Glutamatergic neuron (in vitro differentiated cells): ENCODE data around the gene TMEM141. TPM values are rescaled to one million over a fixed set of nuclear protein-coding genes. Genes with fewer than 3 reads are reported as not detected.
A peak's percentile ranks its signal among the peaks of the same experiment; 100 is the strongest.

Experiments
- DNase-seq: peaks from one replicate; pipeline ENCODE4 v3.0.0; 2022
- H3K27ac Mint-ChIP-seq: one replicate; pipeline ENCODE4 v1.8.0; 2020; ENCODE audit warnings: mild to moderate bottlenecking, mixed read lengths, inconsistent platforms; ENCODE audit not compliant: unreplicated experiment
- H3K27me3 Mint-ChIP-seq: one replicate; pipeline ENCODE4 v1.8.0; 2020; ENCODE audit warnings: mild to moderate bottlenecking, moderate library complexity, mixed read lengths, inconsistent platforms; ENCODE audit not compliant: unreplicated experiment
- H3K36me3 Mint-ChIP-seq: one replicate; pipeline ENCODE4 v1.8.0; 2020; ENCODE audit warnings: mild to moderate bottlenecking, mixed read lengths, inconsistent platforms; ENCODE audit not compliant: unreplicated experiment
- H3K4me1 Mint-ChIP-seq: one replicate; pipeline ENCODE4 v1.8.0; 2020; ENCODE audit warnings: mild to moderate bottlenecking, low read depth, mixed read lengths, inconsistent platforms; ENCODE audit not compliant: unreplicated experiment
- H3K4me3 Mint-ChIP-seq: one replicate; pipeline ENCODE4 v1.8.0; 2020; ENCODE audit warnings: mild to moderate bottlenecking, mixed read lengths, inconsistent platforms; ENCODE audit not compliant: unreplicated experiment
- H3K9me3 Mint-ChIP-seq: one replicate; pipeline ENCODE4 v1.8.0; 2020; ENCODE audit warnings: mild to moderate bottlenecking, moderate library complexity, mixed read lengths, inconsistent platforms; ENCODE audit not compliant: unreplicated experiment
- total RNA-seq: library from RNA; stranded (reverse); fragmentation: NEBNext Ultra II Directional; extraction: Animal tissue kit (Norgen Biotek cat#: 25700); gene quantifications from one replicate; pipeline ENCODE4 v1.2.1, GENCODE V29; 2021; ENCODE audit not compliant: unreplicated experiment
- TF ChIP-seq, protein P1 (sequence below): fragments of 200-600 bp; sonication (generic); IDR thresholded peaks from one replicate; pipeline ENCODE4 v1.5.0; 2021; ENCODE audit not compliant: partially characterized antibody, unreplicated experiment

The TMEM141 gene
- total RNA-seq, 1 donor from 2014 or later = 46.1 TPM

DNA sequence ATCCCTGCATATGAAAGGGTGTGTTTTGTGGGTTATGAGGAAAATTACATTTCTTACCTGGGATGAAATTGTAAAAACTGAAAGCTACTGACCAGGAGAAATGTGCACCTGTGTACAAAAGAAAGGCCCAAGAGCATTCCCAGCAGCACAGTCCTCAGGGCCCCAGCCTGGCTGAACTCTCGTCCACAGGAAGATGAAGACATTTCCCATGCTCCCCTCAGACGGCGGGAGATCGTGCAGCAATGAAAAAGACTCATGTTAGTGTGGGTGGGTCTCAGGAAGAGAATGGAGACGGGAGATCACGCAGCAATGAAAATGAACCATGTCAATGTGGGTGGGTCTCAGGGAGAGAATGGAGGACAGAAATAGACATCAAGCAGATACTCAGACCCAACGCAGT, 14.2 kb upstream of the TMEM141 start:
- no peak overlapping the region for H3K4me3 Mint-ChIP-seq
- H3K27me3 Mint-ChIP-seq = peaks cover 28% of the 10 kb centered on the region
- peaks cover 17% of the 10 kb centered on the region for H3K9me3 Mint-ChIP-seq
- no peak for DNase-seq
- peaks cover 20% of the 10 kb centered on the region for H3K36me3 Mint-ChIP-seq
- TF ChIP-seq, protein P1, sequence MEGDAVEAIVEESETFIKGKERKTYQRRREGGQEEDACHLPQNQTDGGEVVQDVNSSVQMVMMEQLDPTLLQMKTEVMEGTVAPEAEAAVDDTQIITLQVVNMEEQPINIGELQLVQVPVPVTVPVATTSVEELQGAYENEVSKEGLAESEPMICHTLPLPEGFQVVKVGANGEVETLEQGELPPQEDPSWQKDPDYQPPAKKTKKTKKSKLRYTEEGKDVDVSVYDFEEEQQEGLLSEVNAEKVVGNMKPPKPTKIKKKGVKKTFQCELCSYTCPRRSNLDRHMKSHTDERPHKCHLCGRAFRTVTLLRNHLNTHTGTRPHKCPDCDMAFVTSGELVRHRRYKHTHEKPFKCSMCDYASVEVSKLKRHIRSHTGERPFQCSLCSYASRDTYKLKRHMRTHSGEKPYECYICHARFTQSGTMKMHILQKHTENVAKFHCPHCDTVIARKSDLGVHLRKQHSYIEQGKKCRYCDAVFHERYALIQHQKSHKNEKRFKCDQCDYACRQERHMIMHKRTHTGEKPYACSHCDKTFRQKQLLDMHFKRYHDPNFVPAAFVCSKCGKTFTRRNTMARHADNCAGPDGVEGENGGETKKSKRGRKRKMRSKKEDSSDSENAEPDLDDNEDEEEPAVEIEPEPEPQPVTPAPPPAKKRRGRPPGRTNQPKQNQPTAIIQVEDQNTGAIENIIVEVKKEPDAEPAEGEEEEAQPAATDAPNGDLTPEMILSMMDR = no peak
- no peak overlapping the region for H3K27ac Mint-ChIP-seq
- peaks cover 4% of the 10 kb centered on the region for H3K4me1 Mint-ChIP-seq

DNA sequence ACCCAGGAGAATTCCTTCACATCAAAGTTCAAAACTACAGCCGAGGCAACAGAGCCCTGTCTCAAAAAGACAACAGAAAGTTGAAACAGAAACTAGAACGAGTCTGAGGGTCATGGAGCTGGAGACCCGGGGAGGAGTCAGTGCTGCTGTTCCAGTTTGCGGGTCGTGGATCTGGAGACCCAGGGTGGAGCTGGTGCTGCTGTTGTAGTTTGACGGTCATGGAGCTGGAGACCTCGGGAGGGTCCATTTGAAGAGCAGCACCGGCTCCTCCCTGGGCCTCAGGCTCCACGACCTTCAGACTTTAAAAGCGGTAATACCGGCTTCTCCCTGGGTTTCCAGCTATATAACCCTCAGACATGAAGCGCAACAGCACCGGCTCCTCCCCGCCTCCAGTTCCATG, 13.8 kb upstream of the TMEM141 start:
- Mint-ChIP-seq H3K27me3 (peaks cover 26% of the 10 kb centered on the region), H3K4me1 (peaks cover 4% of the 10 kb centered on the region), H3K4me3 (no peak overlapping the region), H3K27ac (no peak overlapping the region), H3K36me3 (peaks cover 20% of the 10 kb centered on the region), H3K9me3 (peaks cover 17% of the 10 kb centered on the region)
- no peak for DNase-seq
- TF ChIP-seq, protein P1 = no peak

DNA sequence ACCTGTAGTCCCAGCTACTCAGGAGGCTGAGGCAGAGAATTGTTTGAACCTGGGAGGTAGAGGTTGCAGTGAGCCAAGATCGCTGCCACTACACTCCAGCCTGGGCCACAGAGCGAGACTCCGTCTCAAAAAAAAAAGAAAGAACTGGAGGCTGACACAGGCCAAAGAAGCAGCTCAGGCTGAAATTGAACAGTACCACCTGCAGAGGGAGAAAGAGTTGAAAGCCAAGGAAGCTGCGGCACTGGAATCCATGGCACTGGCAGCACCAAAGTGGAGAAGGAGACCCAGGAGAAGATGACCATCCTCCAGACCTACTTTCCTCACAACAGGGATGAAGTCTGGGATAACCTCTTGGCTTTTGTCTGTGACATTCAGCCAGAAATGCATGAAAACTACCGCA, 11.3 kb upstream of the TMEM141 start:
- Mint-ChIP-seq H3K27me3 (peaks cover 24% of the 10 kb centered on the region), H3K4me3 (no peak overlapping the region), H3K36me3 (peaks cover 20% of the 10 kb centered on the region), H3K4me1 (peaks cover 20% of the 10 kb centered on the region), H3K9me3 (peaks cover 17% of the 10 kb centered on the region), H3K27ac (no peak overlapping the region)
- DNase-seq = no peak
- TF ChIP-seq, protein P1 = no peak

DNA sequence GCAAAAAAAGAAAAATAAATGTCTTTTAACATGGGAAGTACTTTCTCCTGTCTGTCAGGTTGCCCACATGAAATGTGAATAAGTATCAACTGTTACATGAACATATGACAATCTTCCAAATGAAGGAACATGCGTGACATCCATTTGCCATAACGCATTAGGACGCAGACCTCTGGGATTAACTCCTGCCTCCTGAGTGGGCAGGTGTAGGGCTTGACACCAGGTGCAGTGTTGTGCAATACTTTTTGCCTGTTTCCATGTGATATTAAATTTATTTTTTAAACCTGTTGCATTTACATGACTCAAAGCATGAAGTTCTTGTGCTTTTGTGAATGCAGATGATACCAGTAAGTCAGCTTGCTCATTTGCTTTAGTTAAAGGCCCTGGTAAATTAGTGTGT, 8.7 kb upstream of the TMEM141 start:
- Mint-ChIP-seq H3K4me3 (no peak overlapping the region), H3K27me3 (peaks cover 19% of the 10 kb centered on the region), H3K4me1 (peaks cover 34% of the 10 kb centered on the region), H3K27ac (no peak overlapping the region), H3K36me3 (peaks cover 15% of the 10 kb centered on the region), H3K9me3 (peaks cover 15% of the 10 kb centered on the region)
- TF ChIP-seq, protein P1 = no peak
- DNase-seq = no peak

DNA sequence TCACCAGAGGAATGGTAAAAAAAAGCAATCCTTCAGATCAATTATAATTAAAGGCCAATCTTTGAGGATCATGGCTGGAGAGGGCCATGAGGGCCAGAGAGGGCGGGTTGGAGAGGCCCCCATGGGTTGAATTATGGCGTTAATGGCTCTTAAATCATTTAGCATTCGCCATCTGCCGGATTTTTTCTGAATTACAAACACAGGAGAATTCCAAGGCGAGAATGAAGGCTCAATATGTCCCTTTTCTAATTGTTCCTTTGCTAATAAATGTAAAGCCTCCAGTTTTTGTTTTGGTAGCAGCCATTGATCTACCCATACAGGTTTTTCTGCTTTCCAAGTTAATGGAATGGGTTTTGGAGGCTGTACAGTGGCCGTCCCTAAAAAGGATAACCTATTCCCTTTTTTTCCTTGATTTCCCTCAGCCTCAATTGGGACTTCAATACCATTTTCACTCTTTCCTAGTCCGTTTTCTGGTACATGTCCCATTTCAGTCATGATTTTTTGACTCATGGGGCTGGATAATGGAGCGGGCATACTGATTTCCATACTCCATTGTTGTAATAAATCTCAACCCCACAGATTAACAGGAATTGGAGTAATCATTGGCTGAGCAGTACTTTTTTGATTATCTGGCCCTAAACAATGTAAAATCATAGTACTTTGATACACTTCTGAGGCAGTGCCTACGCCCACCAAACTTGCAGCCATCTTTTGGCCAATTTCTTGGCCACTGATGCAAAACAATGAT, 6.7 kb upstream of the TMEM141 start:
- TF ChIP-seq, protein P1 = peak; percentile 61
- Mint-ChIP-seq H3K4me1 (peaks cover 53% of the 10 kb centered on the region), H3K4me3 (peak overlapping the region; percentile 56), H3K27me3 (peaks cover 4% of the 10 kb centered on the region), H3K27ac (peak overlapping the region; percentile 86), H3K36me3 (peaks cover under 1% of the 10 kb centered on the region), H3K9me3 (peaks cover 2% of the 10 kb centered on the region)
- no peak for DNase-seq
